Neuronal stem cell (in vitro differentiated cells): ENCODE measurements around the gene RPL13A.

Experiments used
- DNase-seq: peaks from one replicate; pipeline ENCODE4 v3.0.0-alpha.2; 2013; ENCODE audit warnings: low spot score
- H2AFZ ChIP-seq: one replicate; pipeline ENCODE4 v1.6.1; 2013; ENCODE audit warnings: mild to moderate bottlenecking, low read length, inconsistent platforms
- H2AK5ac ChIP-seq: 2 replicates; pipeline ENCODE4 v1.6.1; 2013; ENCODE audit warnings: low read depth, mild to moderate bottlenecking, inconsistent platforms, low read length, moderate library complexity, mixed read lengths
- H2BK120ac ChIP-seq: 2 replicates; pipeline ENCODE4 v1.6.1; 2013; ENCODE audit warnings: low read depth, mild to moderate bottlenecking, inconsistent platforms, low read length, moderate library complexity, mixed read lengths
- H2BK12ac ChIP-seq: one replicate; pipeline ENCODE4 v1.6.1; 2013; ENCODE audit warnings: low read length, inconsistent platforms
- H2BK15ac ChIP-seq: 2 replicates; pipeline ENCODE4 v1.6.1; 2013; ENCODE audit warnings: mild to moderate bottlenecking, low read length, inconsistent platforms, mixed read lengths
- H2BK5ac ChIP-seq: one replicate; pipeline ENCODE4 v1.6.1; 2013; ENCODE audit warnings: inconsistent platforms, mild to moderate bottlenecking, low read length, moderate library complexity
- H3K14ac ChIP-seq: one replicate; pipeline ENCODE4 v1.6.1; 2013; ENCODE audit warnings: low read length, inconsistent platforms
- H3K18ac ChIP-seq: 2 replicates; pipeline ENCODE4 v1.6.1; 2013; ENCODE audit warnings: low read length, inconsistent platforms
- H3K23ac ChIP-seq: 2 replicates; pipeline ENCODE4 v1.6.1; 2013; ENCODE audit warnings: low read depth, mild to moderate bottlenecking, mixed read lengths, low read length, inconsistent platforms; ENCODE audit not compliant: poor library complexity
- H3K27ac ChIP-seq: replicated peaks from 3 replicates; pipeline ENCODE4 v1.5.1; 2013; ENCODE audit warnings: low read length, inconsistent platforms
- H3K27me3 ChIP-seq, 3 experiments: 2 replicates each; pipeline ENCODE4 v1.6.1; 2013; ENCODE audit warnings: low read length in 3 of 3, mild to moderate bottlenecking in 2 of 3, inconsistent platforms in 1 of 3, low read depth in 1 of 3, mixed read lengths in 1 of 3, moderate library complexity in 1 of 3; ENCODE audit not compliant: control insufficient read depth in 3 of 3, insufficient read depth in 3 of 3
- H3K36me3 ChIP-seq, 2 donors: replicated peaks in 1 of 2; 2 replicates each; pipeline ENCODE4 v1.6.1; 2013; ENCODE audit warnings: low read length in 2 of 2; ENCODE audit not compliant: control insufficient read depth in 2 of 2, insufficient read depth in 2 of 2
- H3K4ac ChIP-seq: 2 replicates; pipeline ENCODE4 v1.6.1; 2013; ENCODE audit warnings: inconsistent platforms, mild to moderate bottlenecking, low read length, moderate library complexity
- H3K4me1 ChIP-seq, 2 donors: 1 replicate in 1 of 2; 2 replicates in 1 of 2; pipeline ENCODE4 v1.6.1; 2013; ENCODE audit warnings: low read length in 2 of 2, low read depth in 1 of 2; ENCODE audit not compliant: control insufficient read depth in 2 of 2, insufficient read depth in 1 of 2
- H3K4me2 ChIP-seq: one replicate; pipeline ENCODE4 v1.6.1; 2013; ENCODE audit warnings: mild to moderate bottlenecking, low read length, inconsistent platforms; ENCODE audit not compliant: insufficient read depth, poor library complexity, severe bottlenecking
- H3K4me3 ChIP-seq, 2 donors: 2 replicates each; pipeline ENCODE4 v1.5.1; 2013; ENCODE audit warnings: low read length in 2 of 2, mild to moderate bottlenecking in 2 of 2, inconsistent platforms in 1 of 2, moderate library complexity in 1 of 2
- H3K79me1 ChIP-seq: one replicate; pipeline ENCODE4 v1.6.1; 2013; ENCODE audit warnings: low read depth, mild to moderate bottlenecking, inconsistent platforms, low read length, moderate library complexity
- H3K9ac ChIP-seq: one replicate; pipeline ENCODE4 v1.6.1; 2013; ENCODE audit warnings: mild to moderate bottlenecking, low read depth, low read length, inconsistent platforms; ENCODE audit not compliant: poor library complexity
- H3K9me3 ChIP-seq, 2 donors: replicated peaks in 1 of 2; 2 replicates each; pipeline versions ENCODE3 to v1.6.1; 2013; ENCODE audit warnings: low read length in 2 of 2, mild to moderate bottlenecking in 2 of 2, inconsistent platforms in 1 of 2, low read depth in 1 of 2, mixed read lengths in 1 of 2, moderate library complexity in 1 of 2; ENCODE audit not compliant: control insufficient read depth in 2 of 2, insufficient read depth in 1 of 2
- H4K8ac ChIP-seq: one replicate; pipeline ENCODE4 v1.6.1; 2013; ENCODE audit warnings: low read depth, mild to moderate bottlenecking, inconsistent platforms, low read length, moderate library complexity
- H4K91ac ChIP-seq: one replicate; pipeline ENCODE4 v1.6.1; 2013; ENCODE audit warnings: low read length, low read depth, mild to moderate bottlenecking, inconsistent platforms; ENCODE audit not compliant: poor library complexity
- WGBS, 2 donors: extraction: QIAGEN DNeasy Blood & Tissue Kit; methylation state at CpG; one replicate each; pipeline ENCODE4 v1.1.7; 2013; ENCODE audit warnings: missing lambda C conversion rate in 2 of 2, mixed read lengths in 1 of 2; ENCODE audit not compliant: insufficient read length in 2 of 2, insufficient replicate concordance in 1 of 2; ENCODE audit errors: extremely low coverage in 2 of 2; 5-methylcytosine and 5-hydroxymethylcytosine counted together

RPL13A gene

DNA sequence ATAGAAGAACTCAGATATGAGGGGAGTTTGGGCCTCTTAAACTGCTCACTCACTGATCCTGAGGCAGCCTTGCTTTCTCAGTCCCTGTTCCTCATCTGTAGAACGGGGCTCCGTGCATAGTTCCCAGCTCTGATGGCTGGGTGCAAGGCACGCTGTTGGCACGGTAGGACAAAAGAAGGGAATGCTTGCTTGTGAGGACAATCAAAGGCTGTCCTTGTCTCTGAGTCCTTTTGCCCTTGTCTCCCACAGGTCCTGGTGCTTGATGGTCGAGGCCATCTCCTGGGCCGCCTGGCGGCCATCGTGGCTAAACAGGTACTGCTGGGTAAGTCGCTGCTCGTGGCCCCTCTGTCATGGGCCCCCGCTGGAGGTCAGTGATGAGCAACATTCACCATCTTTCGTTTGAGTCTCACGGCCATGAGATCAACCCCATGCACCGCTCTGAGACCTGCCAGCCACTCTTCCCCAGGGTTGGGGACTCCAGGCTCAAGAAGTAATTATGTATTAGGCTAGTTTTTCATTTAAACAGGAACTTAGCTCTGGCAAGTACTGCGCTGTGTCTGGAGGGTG lies 2.3 kb downstream of the RPL13A start:
- no peak overlapping the region for H2BK120ac ChIP-seq
- H2BK5ac ChIP-seq, result no peak overlapping the region
- no peaks in the 10 kb centered on the region for H3K9me3 ChIP-seq
- H3K4me1 ChIP-seq, result peaks cover 7 to 8% of the 10 kb centered on the region in 2 donors
- no peak overlapping the region for H2AK5ac ChIP-seq
- no peak overlapping the region for H2AFZ ChIP-seq
- no peak overlapping the region for H2BK15ac ChIP-seq
- H3K9ac ChIP-seq, result no peak overlapping the region
- peaks cover 40 to 53% of the 10 kb centered on the region in 2 donors for H3K36me3 ChIP-seq
- peak overlapping the region; percentile 45 for H3K4me2 ChIP-seq
- no peak overlapping the region for H3K23ac ChIP-seq
- no peak overlapping the region for H4K8ac ChIP-seq
- H3K4me3 ChIP-seq, result peak overlapping the region; percentile 5 to 98
- no peak overlapping the region for H3K18ac ChIP-seq
- DNase-seq, result no peak
- H3K79me1 ChIP-seq, result peaks cover 14% of the 10 kb centered on the region
- H2BK12ac ChIP-seq, result no peak overlapping the region
- H3K14ac ChIP-seq, result no peak overlapping the region
- H3K4ac ChIP-seq, result no peak overlapping the region
- H4K91ac ChIP-seq, result no peak overlapping the region
- no CpG with 5 or more reads among the region's 15 CpGs for WGBS, 2 donors
- H3K27ac ChIP-seq, result peak overlapping the region; percentile 37
- H3K27me3 ChIP-seq, result no peaks in the 10 kb centered on the region

DNA sequence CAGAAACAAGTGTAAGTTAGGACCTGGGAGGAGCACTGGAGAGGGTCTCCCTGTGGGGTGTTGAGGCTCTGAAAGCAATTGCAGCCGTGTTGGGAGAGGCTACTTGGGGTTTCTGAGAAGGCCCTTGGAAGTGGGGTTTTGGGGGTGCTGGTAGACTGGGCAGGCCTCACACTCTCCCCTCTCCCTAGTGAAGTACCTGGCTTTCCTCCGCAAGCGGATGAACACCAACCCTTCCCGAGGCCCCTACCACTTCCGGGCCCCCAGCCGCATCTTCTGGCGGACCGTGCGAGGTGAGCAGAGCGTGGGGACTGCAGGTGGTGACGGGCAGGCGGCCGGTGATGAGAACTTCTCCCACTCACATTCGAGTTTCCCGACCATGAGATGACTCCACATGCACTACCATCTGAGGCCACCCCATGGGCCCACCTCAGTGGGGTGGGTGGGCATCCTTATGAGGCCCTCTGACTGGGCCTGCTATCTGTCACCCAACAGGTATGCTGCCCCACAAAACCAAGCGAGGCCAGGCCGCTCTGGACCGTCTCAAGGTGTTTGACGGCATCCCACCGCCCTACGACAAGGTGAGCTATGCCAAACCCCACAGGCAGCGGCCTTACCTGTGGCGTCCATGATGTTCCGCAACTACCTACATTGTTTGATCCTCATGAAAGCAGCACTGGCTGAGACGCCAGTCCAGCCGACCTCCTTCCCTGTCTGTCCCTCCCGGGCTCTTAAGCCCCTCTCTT lies 3.0 kb downstream of the RPL13A start:
- H3K14ac ChIP-seq, result no peak overlapping the region
- H3K4ac ChIP-seq, result no peak overlapping the region
- peak overlapping the region in 1 of 2 donors; percentile 11 for H3K4me3 ChIP-seq
- H4K8ac ChIP-seq, result no peak overlapping the region
- no peak overlapping the region for H3K4me2 ChIP-seq
- H3K9ac ChIP-seq, result no peak overlapping the region
- peak overlapping the region; percentile 37 for H3K27ac ChIP-seq
- no peak overlapping the region for H2BK5ac ChIP-seq
- no peak overlapping the region for H2AK5ac ChIP-seq
- H4K91ac ChIP-seq, result no peak overlapping the region
- peak overlapping the region; percentile 45 for H3K23ac ChIP-seq
- no CpG with 5 or more reads among the region's 27 CpGs for WGBS, 2 donors
- H2BK12ac ChIP-seq, result no peak overlapping the region
- DNase-seq, result no peak
- peaks cover 7 to 8% of the 10 kb centered on the region in 2 donors for H3K4me1 ChIP-seq
- H3K36me3 ChIP-seq, result peaks cover 40 to 53% of the 10 kb centered on the region in 2 donors
- no peaks in the 10 kb centered on the region for H3K27me3 ChIP-seq
- no peak overlapping the region for H2BK120ac ChIP-seq
- H2BK15ac ChIP-seq, result no peak overlapping the region
- no peak overlapping the region for H2AFZ ChIP-seq
- peaks cover 14% of the 10 kb centered on the region for H3K79me1 ChIP-seq
- H3K9me3 ChIP-seq, result no peaks in the 10 kb centered on the region
- no peak overlapping the region for H3K18ac ChIP-seq

GRCh38 chr19:49491030-49491803 lies 3.8 kb downstream of the RPL13A start:
- H3K4me2 ChIP-seq, result no peak overlapping the region
- no peak for DNase-seq
- H2BK12ac ChIP-seq, result no peak overlapping the region
- H3K9ac ChIP-seq, result peak overlapping the region; percentile 33
- no peak overlapping the region for H3K4ac ChIP-seq
- no CpG with 5 or more reads among the region's 17 CpGs for WGBS, 2 donors
- no peak overlapping the region for H2BK120ac ChIP-seq
- H2AFZ ChIP-seq, result no peak overlapping the region
- peak overlapping the region; percentile 45 for H3K23ac ChIP-seq
- H2AK5ac ChIP-seq, result no peak overlapping the region
- no peaks in the 10 kb centered on the region for H3K27me3 ChIP-seq
- peak overlapping the region; percentile 37 for H3K27ac ChIP-seq
- H3K79me1 ChIP-seq, result peaks cover 14% of the 10 kb centered on the region
- H3K9me3 ChIP-seq, result no peaks in the 10 kb centered on the region
- no peak overlapping the region for H4K8ac ChIP-seq
- H2BK15ac ChIP-seq, result no peak overlapping the region
- peaks cover 7 to 8% of the 10 kb centered on the region in 2 donors for H3K4me1 ChIP-seq
- peak overlapping the region in 1 of 2 donors; percentile 11 for H3K4me3 ChIP-seq
- no peak overlapping the region for H4K91ac ChIP-seq
- H3K14ac ChIP-seq, result no peak overlapping the region
- H3K18ac ChIP-seq, result no peak overlapping the region
- peaks cover 40 to 53% of the 10 kb centered on the region in 2 donors for H3K36me3 ChIP-seq
- no peak overlapping the region for H2BK5ac ChIP-seq
